Ascending aorta (tissue), 2 donors: ENCODE measurements around the gene PON1. TPM values are rescaled to one million over a fixed set of nuclear protein-coding genes. Genes with fewer than 3 reads are reported as not detected.

ENCODE experiments used
- DNase-seq, 2 donors: peaks; one replicate each; pipeline ENCODE4 v3.0.0-alpha.2; 2019; ENCODE audit warnings: low spot score in 2 of 2
- H3K27ac ChIP-seq, 2 donors: fragments of 200-600 bp; sonication (generic); one replicate each; pipeline ENCODE4 v1.5.1; 2016 to 2017; ENCODE audit warnings: mild to moderate bottlenecking in 1 of 2
- H3K27me3 ChIP-seq: fragments of 200-600 bp; sonication (generic); one replicate; pipeline ENCODE4 v1.5.1; 2017
- H3K36me3 ChIP-seq, 2 donors: fragments of 200-600 bp; sonication (generic); one replicate each; pipeline ENCODE4 v1.5.1; 2016
- H3K4me1 ChIP-seq, 2 donors: fragments of 200-600 bp; sonication (generic); one replicate each; pipeline ENCODE4 v1.5.1; 2016 to 2017; ENCODE audit warnings: mild to moderate bottlenecking in 1 of 2
- H3K4me3 ChIP-seq, 2 donors: fragments of 200-600 bp; sonication (generic); one replicate each; pipeline ENCODE4 v1.5.1; 2016 to 2017; ENCODE audit warnings: mild to moderate bottlenecking in 1 of 2
- H3K9me3 ChIP-seq, 2 donors: fragments of 200-600 bp; sonication (generic); one replicate each; pipeline ENCODE4 v1.5.1; 2016
- CTCF ChIP-seq, 3 experiments: fragments of 200-600 bp in 2 of 3; fragments of 450-650 bp in 1 of 3; sonication (generic) in 2 of 3; IDR thresholded peaks; one replicate each; pipeline ENCODE4 v1.5.1; 2016 to 2019; ENCODE audit warnings: antibody characterized with exemption in 3 of 3, mild to moderate bottlenecking in 1 of 3, moderate library complexity in 1 of 3
- intact Hi-C: fragments of 100-400 bp; cut with DNase I; formaldehyde crosslinking; loops from one replicate; pipeline ENCODE4 v1.15.1; 2023
- total RNA-seq: library from RNA; depleted of rRNA; stranded (reverse); fragments of >200 nt; gene quantifications from one replicate; pipeline ENCODE4 v1.1.0, GENCODE V29; 2016

The PON1 gene
- total RNA-seq, 1 donor from 2014 or later = not detected

- DNase-seq = no peak
- H3K27me3 ChIP-seq = no peaks in the 10 kb centered on the region
- no peak overlapping the region for H3K27ac ChIP-seq
- H3K9me3 ChIP-seq = no peaks in the 10 kb centered on the region
- H3K4me1 ChIP-seq = no peaks in the 10 kb centered on the region
- H3K36me3 ChIP-seq = no peaks in the 10 kb centered on the region
- TF ChIP-seq CTCF (IDR thresholded peaks at IDR 0.05) = no peak
- no peak overlapping the region for H3K4me3 ChIP-seq
- intact Hi-C loops = no loop called here
These were observed 62.4 kb downstream of the PON1 start for GRCh38 chr7:95261895-95262415.

- no peak overlapping the region for H3K27ac ChIP-seq
- intact Hi-C loops = no loop called here
- H3K9me3 ChIP-seq = no peaks in the 10 kb centered on the region
- no peak overlapping the region for H3K4me3 ChIP-seq
- TF ChIP-seq CTCF (IDR thresholded peaks at IDR 0.05) = no peak
- no peaks in the 10 kb centered on the region for H3K36me3 ChIP-seq
- H3K4me1 ChIP-seq = no peaks in the 10 kb centered on the region
- no peak for DNase-seq
- H3K27me3 ChIP-seq = no peaks in the 10 kb centered on the region
These were observed 68.6 kb downstream of the PON1 start for GRCh38 chr7:95255691-95256090.

- no peak for TF ChIP-seq CTCF (IDR thresholded peaks at IDR 0.05)
- intact Hi-C loops = no loop called here
- no peak for DNase-seq
- Histone ChIP-seq H3K27me3 (no peaks in the 10 kb centered on the region), H3K4me1 (no peaks in the 10 kb centered on the region), H3K4me3 (no peak overlapping the region), H3K9me3 (no peaks in the 10 kb centered on the region), H3K27ac (no peak overlapping the region), H3K36me3 (no peaks in the 10 kb centered on the region)
These were observed 70.3 kb downstream of the PON1 start for GRCh38 chr7:95253986-95254385.

GRCh38 chr7:95251966-95252365 lies 72.4 kb downstream of the PON1 start:
- TF ChIP-seq CTCF (IDR thresholded peaks at IDR 0.05) = no peak
- Histone ChIP-seq H3K9me3 (no peaks in the 10 kb centered on the region), H3K36me3 (no peaks in the 10 kb centered on the region), H3K27ac (no peak overlapping the region), H3K4me3 (no peak overlapping the region), H3K4me1 (no peaks in the 10 kb centered on the region), H3K27me3 (no peaks in the 10 kb centered on the region)
- DNase-seq = no peak
- intact Hi-C loops = no loop called here

GRCh38 chr7:95250571-95250970 lies 73.8 kb downstream of the PON1 start:
- intact Hi-C loops = no loop called here
- Histone ChIP-seq H3K4me1 (no peaks in the 10 kb centered on the region), H3K36me3 (no peaks in the 10 kb centered on the region), H3K9me3 (no peaks in the 10 kb centered on the region), H3K4me3 (no peak overlapping the region), H3K27me3 (no peaks in the 10 kb centered on the region), H3K27ac (no peak overlapping the region)
- TF ChIP-seq CTCF (IDR thresholded peaks at IDR 0.05) = no peak
- DNase-seq = no peak

Other genes with a start within 250 kb of the PON1 start
- gene PON3, start 71.8 kb upstream of the PON1 start, total RNA-seq = not detected
- gene PON2, start 110.5 kb upstream of the PON1 start, total RNA-seq = 59.8 TPM
- gene ASB4, start 161.4 kb upstream of the PON1 start, total RNA-seq = 0.11 TPM